GM12878 (cell line): Measurements from ENCODE around the gene C1orf141. TPM values are rescaled to one million over a fixed set of nuclear protein-coding genes. Genes with fewer than 3 reads are reported as not detected.

ENCODE experiments used
- ATAC-seq: fragments of 200-7000 bp; cut with Tn5 transposase; 3 replicates; pipeline ENCODE4 v1.9.1; 2020; ENCODE audit warnings: mild to moderate bottlenecking, moderate library complexity
- BruUV-seq: library from RNA; stranded (reverse); fragments of 400-500 nt; replicated peaks from 2 replicates; lab custom pipeline; 2021; lab: Mats Ljungman, UMichigan
- CTCF ChIA-PET: fragments of 300-600 bp; sonication (Branson Sonifier 250); formaldehyde crosslinking; extraction: SDS; loops from one replicate; lab custom pipeline; 2021; ENCODE audit warnings: inconsistent platforms; lab: Yijun Ruan, JAX
- POLR2A ChIA-PET: fragments of 350-600 bp; formaldehyde crosslinking; extraction: SDS; loops from one replicate; lab custom pipeline; 2021; ENCODE audit warnings: inconsistent platforms; lab: Charles Lee
- RAD21 ChIA-PET: fragments of 300-600 bp; sonication (Branson Sonifier 250); formaldehyde crosslinking; loops from one replicate; lab custom pipeline; 2023; ENCODE audit warnings: antibody characterized with exemption; ENCODE audit not compliant: unreplicated experiment; lab: Charles Lee
- SMC1A ChIA-PET: fragments of 300-600 bp; sonication (Branson Sonifier 250); formaldehyde crosslinking; loops from one replicate; lab custom pipeline; 2023; ENCODE audit not compliant: unreplicated experiment, uncharacterized antibody; lab: Charles Lee
- DNase-seq: peaks from one replicate; pipeline ENCODE4 v3.0.0-alpha.2; 2011; ENCODE audit warnings: low read depth, low spot score
- FAIRE-seq: peaks from 3 replicates; lab custom pipeline; 2011; peaks lifted over from hg19 to GRCh38; lab: Jason Lieb, UNC
- H2AFZ ChIP-seq: 2 replicates; pipeline ENCODE4 v1.6.0; 2011; ENCODE audit warnings: low read depth, low read length, control low read depth; ENCODE audit not compliant: control insufficient read depth
- H3K27ac ChIP-seq: 2 replicates; pipeline ENCODE4 v1.5.1; 2011; ENCODE audit warnings: control low read depth; ENCODE audit not compliant: control insufficient read depth, insufficient read depth
- H3K27me3 ChIP-seq, 2 experiments: replicated peaks in 1 of 2; 2 replicates each; pipeline versions ENCODE4 v1.6.0 to v1.6.1; 2011; ENCODE audit warnings: low read length in 1 of 2; ENCODE audit not compliant: control insufficient read depth in 2 of 2, insufficient read depth in 2 of 2
- H3K36me3 ChIP-seq, 2 experiments: 2 replicates each; pipeline ENCODE4 v1.5.1; 2011; ENCODE audit warnings: low read length in 1 of 2; ENCODE audit not compliant: control insufficient read depth in 2 of 2, insufficient read depth in 2 of 2
- H3K4me1 ChIP-seq: 2 replicates; pipeline ENCODE4 v1.6.1; 2011; ENCODE audit warnings: mild to moderate bottlenecking, low read length, moderate library complexity, mixed read lengths; ENCODE audit not compliant: control insufficient read depth, insufficient read depth
- H3K4me2 ChIP-seq: 2 replicates; pipeline ENCODE4 v1.6.0; 2011; ENCODE audit warnings: control low read depth; ENCODE audit not compliant: control insufficient read depth, insufficient read depth
- H3K4me3 ChIP-seq: fragments of 200-600 bp; sonication (generic); 2 replicates; pipeline ENCODE4 v1.5.1; 2016
- H3K79me2 ChIP-seq: 2 replicates; pipeline ENCODE4 v1.6.0; 2011; ENCODE audit warnings: low read length; ENCODE audit not compliant: control insufficient read depth, insufficient read depth
- H3K9ac ChIP-seq: 2 replicates; pipeline ENCODE4 v1.8.0; 2011; ENCODE audit warnings: low read length, control low read depth, mixed read lengths; ENCODE audit not compliant: control insufficient read depth, insufficient read depth
- H3K9me3 ChIP-seq: replicated peaks from 3 replicates; pipeline ENCODE4 v1.5.1; 2011; ENCODE audit warnings: mild to moderate bottlenecking, low read length; ENCODE audit not compliant: control insufficient read depth, insufficient read depth
- H4K20me1 ChIP-seq: 2 replicates; pipeline ENCODE4 v1.6.0; 2011; ENCODE audit not compliant: control insufficient read depth, insufficient read depth
- EGR1 ChIP-seq, 2 experiments: IDR thresholded peaks; 1 replicate in 1 of 2; 2 replicates in 1 of 2; pipeline ENCODE4 v1.6.1; 2011 to 2012; ENCODE audit warnings: low read depth in 2 of 2, low read length in 2 of 2, borderline replicate concordance in 1 of 2, mild to moderate bottlenecking in 1 of 2, moderate library complexity in 1 of 2
- HDGF ChIP-seq: fragments of 450-650 bp; IDR thresholded peaks from 2 replicates; pipeline ENCODE4 v1.6.1; 2016; ENCODE audit warnings: antibody characterized with exemption
- MTA2 ChIP-seq: fragments of 450-650 bp; IDR thresholded peaks from 2 replicates; pipeline ENCODE4 v1.6.1; 2016; ENCODE audit warnings: low read depth, mild to moderate bottlenecking, moderate library complexity
- MXI1 ChIP-seq: fragments of 150-350 bp; IDR thresholded peaks from 2 replicates; pipeline ENCODE4 v1.6.1; 2011; ENCODE audit warnings: low read depth, mild to moderate bottlenecking, inconsistent platforms, low read length, improper control_type of control experiment
- NR2F1 ChIP-seq: fragments of 450-650 bp; conservative IDR thresholded peaks from 2 replicates; pipeline ENCODE4 v1.6.1; 2017; ENCODE audit warnings: mild to moderate bottlenecking
- SUZ12 ChIP-seq: fragments of 200-600 bp; sonication (generic); IDR thresholded peaks from one replicate; pipeline ENCODE4 v1.6.1; 2018; ENCODE audit warnings: antibody characterized with exemption, mild to moderate bottlenecking; ENCODE audit not compliant: unreplicated experiment
- WGBS: methylation state at CpG from one replicate; pipeline ENCODE4 v1.1.6; 2016; ENCODE audit warnings: low lambda C conversion rate; ENCODE audit not compliant: insufficient replicate concordance, insufficient coverage; ENCODE audit errors: missing lambda C conversion rate; 5-methylcytosine and 5-hydroxymethylcytosine counted together
- in situ Hi-C: fragments of 300-500 bp; cut with MboI; formaldehyde crosslinking; loops from 9 replicates; pipeline ENCODE4 v1.14.3; 2018; ENCODE audit warnings: mixed read lengths
- intact Hi-C: fragments of 100-400 bp; cut with micrococcal nuclease; formaldehyde crosslinking; loops from one replicate; pipeline ENCODE4 v1.14.2; 2022; ENCODE audit not compliant: unreplicated experiment
- polyA plus RNA-seq, 11 experiments: library from polyadenylated mRNA; depleted of rRNA in 4 of 11; unstranded in 6 of 11; stranded (reverse) in 5 of 11; fragments of >200 nt; fragmentation: Nextera tagmentation in 4 of 11; fragmentation: Illumina TruSeq in 1 of 11; extraction: Ambion mirVana in 4 of 11; extraction: Trizol in 1 of 11; gene quantifications; 1 replicate in 1 of 11; 2 replicates in 10 of 11; pipeline versions ENCODE4 v1.2.1 to v1.2.3, GENCODE V29; 2011 to 2016; ENCODE audit warnings: inconsistent platforms in 2 of 11, missing spikeins in 2 of 11, low read depth in 1 of 11
- total RNA-seq, 4 experiments: library from RNA; depleted of rRNA in 3 of 4; stranded (reverse); fragments of >200 nt in 3 of 4; fragmentation: Illumina TruSeq in 1 of 4; extraction: Trizol in 1 of 4; gene quantifications; 2 replicates each; pipeline versions ENCODE4 v1.2.1 to v1.2.3, GENCODE V29; 2013 to 2021
- TF ChIP-seq, protein P1 (sequence below): fragments of 450-650 bp; IDR thresholded peaks from 2 replicates; pipeline ENCODE4 v1.6.1; 2017; ENCODE audit warnings: borderline replicate concordance
- TF ChIP-seq, protein P2 (sequence below): IDR thresholded peaks from 2 replicates; pipeline ENCODE4 v1.6.1; 2012; ENCODE audit warnings: mild to moderate bottlenecking, low read depth, low read length
- TF ChIP-seq, protein P3 (sequence below): fragments of 450-650 bp; IDR thresholded peaks from 2 replicates; pipeline ENCODE4 v1.6.1; 2017; ENCODE audit warnings: antibody characterized with exemption, mild to moderate bottlenecking, moderate library complexity
- TF ChIP-seq, protein P4 (sequence below): fragments of 450-650 bp; IDR thresholded peaks from 2 replicates; pipeline ENCODE4 v1.6.1; 2014; ENCODE audit warnings: mild to moderate bottlenecking
- TF ChIP-seq, protein P5 (sequence below): fragments of 450-650 bp; IDR thresholded peaks from 2 replicates; pipeline ENCODE4 v1.6.1; 2017; ENCODE audit warnings: mild to moderate bottlenecking, moderate library complexity

The C1orf141 gene
- total and polyA plus RNA-seq, 10 of the 15 experiments (the other 5 are each of a cell fraction or from before 2014, with no cell fraction given) = not detected

DNA sequence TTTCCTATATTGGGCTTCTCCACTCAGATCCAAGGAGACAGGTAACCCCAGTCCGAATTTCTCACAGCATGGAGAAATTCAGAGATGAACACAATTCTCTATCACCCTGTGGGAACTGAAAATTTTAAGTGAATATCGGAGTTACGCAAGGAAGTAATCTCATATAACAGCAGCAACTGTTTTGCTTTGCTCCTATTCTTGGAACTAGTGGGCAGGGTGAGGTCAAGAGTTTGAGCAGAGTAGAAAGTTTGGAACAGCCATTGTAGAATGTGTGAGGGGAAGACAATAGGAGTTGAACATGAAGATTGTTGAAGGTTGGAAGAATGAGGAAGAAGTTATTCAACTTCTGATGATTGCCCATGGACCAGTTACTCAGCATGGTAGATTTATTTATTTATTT, 56.5 kb downstream of the C1orf141 start:
- Histone ChIP-seq H3K4me2 (no peak overlapping the region), H3K4me1 (no peaks in the 10 kb centered on the region), H3K4me3 (no peak overlapping the region), H3K9ac (no peak overlapping the region), H3K9me3 (no peaks in the 10 kb centered on the region; the same call in 2 of the 3 replicates), H3K27me3 (no peaks in the 10 kb centered on the region), H3K36me3 (no peaks in the 10 kb centered on the region), H4K20me1 (no peaks in the 10 kb centered on the region), H3K79me2 (no peaks in the 10 kb centered on the region), H2AFZ (no peak overlapping the region), H3K27ac (no peak overlapping the region)
- in situ Hi-C loops (no loop called here), intact Hi-C loops (no loop called here)
- ChIA-PET SMC1A (no interaction called here), CTCF (no interaction called here), POLR2A (no interaction called here), RAD21 (no interaction called here)
- no peak for DNase-seq
- 67% methylated on average over 3 of the region's 3 CpGs for WGBS
- BruUV-seq = no TSS peak
- FAIRE-seq = no peak
- no peak for ATAC-seq
- no peak for TF ChIP-seq SUZ12
- no peak for TF ChIP-seq EGR1 (IDR thresholded peaks at IDR 0.05; ENCODE audit: borderline replicate concordance in 1 of 2, low read depth in 2 of 2, low read length in 2 of 2)
- TF ChIP-seq, protein P1, sequence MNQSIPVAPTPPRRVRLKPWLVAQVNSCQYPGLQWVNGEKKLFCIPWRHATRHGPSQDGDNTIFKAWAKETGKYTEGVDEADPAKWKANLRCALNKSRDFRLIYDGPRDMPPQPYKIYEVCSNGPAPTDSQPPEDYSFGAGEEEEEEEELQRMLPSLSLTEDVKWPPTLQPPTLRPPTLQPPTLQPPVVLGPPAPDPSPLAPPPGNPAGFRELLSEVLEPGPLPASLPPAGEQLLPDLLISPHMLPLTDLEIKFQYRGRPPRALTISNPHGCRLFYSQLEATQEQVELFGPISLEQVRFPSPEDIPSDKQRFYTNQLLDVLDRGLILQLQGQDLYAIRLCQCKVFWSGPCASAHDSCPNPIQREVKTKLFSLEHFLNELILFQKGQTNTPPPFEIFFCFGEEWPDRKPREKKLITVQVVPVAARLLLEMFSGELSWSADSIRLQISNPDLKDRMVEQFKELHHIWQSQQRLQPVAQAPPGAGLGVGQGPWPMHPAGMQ = no peak
- no peak for TF ChIP-seq HDGF
- no peak for TF ChIP-seq MXI1
- TF ChIP-seq, protein P2, sequence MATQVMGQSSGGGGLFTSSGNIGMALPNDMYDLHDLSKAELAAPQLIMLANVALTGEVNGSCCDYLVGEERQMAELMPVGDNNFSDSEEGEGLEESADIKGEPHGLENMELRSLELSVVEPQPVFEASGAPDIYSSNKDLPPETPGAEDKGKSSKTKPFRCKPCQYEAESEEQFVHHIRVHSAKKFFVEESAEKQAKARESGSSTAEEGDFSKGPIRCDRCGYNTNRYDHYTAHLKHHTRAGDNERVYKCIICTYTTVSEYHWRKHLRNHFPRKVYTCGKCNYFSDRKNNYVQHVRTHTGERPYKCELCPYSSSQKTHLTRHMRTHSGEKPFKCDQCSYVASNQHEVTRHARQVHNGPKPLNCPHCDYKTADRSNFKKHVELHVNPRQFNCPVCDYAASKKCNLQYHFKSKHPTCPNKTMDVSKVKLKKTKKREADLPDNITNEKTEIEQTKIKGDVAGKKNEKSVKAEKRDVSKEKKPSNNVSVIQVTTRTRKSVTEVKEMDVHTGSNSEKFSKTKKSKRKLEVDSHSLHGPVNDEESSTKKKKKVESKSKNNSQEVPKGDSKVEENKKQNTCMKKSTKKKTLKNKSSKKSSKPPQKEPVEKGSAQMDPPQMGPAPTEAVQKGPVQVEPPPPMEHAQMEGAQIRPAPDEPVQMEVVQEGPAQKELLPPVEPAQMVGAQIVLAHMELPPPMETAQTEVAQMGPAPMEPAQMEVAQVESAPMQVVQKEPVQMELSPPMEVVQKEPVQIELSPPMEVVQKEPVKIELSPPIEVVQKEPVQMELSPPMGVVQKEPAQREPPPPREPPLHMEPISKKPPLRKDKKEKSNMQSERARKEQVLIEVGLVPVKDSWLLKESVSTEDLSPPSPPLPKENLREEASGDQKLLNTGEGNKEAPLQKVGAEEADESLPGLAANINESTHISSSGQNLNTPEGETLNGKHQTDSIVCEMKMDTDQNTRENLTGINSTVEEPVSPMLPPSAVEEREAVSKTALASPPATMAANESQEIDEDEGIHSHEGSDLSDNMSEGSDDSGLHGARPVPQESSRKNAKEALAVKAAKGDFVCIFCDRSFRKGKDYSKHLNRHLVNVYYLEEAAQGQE = no peak
- TF ChIP-seq, protein P3, sequence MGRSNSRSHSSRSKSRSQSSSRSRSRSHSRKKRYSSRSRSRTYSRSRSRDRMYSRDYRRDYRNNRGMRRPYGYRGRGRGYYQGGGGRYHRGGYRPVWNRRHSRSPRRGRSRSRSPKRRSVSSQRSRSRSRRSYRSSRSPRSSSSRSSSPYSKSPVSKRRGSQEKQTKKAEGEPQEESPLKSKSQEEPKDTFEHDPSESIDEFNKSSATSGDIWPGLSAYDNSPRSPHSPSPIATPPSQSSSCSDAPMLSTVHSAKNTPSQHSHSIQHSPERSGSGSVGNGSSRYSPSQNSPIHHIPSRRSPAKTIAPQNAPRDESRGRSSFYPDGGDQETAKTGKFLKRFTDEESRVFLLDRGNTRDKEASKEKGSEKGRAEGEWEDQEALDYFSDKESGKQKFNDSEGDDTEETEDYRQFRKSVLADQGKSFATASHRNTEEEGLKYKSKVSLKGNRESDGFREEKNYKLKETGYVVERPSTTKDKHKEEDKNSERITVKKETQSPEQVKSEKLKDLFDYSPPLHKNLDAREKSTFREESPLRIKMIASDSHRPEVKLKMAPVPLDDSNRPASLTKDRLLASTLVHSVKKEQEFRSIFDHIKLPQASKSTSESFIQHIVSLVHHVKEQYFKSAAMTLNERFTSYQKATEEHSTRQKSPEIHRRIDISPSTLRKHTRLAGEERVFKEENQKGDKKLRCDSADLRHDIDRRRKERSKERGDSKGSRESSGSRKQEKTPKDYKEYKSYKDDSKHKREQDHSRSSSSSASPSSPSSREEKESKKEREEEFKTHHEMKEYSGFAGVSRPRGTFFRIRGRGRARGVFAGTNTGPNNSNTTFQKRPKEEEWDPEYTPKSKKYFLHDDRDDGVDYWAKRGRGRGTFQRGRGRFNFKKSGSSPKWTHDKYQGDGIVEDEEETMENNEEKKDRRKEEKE = no peak
- TF ChIP-seq, protein P4, sequence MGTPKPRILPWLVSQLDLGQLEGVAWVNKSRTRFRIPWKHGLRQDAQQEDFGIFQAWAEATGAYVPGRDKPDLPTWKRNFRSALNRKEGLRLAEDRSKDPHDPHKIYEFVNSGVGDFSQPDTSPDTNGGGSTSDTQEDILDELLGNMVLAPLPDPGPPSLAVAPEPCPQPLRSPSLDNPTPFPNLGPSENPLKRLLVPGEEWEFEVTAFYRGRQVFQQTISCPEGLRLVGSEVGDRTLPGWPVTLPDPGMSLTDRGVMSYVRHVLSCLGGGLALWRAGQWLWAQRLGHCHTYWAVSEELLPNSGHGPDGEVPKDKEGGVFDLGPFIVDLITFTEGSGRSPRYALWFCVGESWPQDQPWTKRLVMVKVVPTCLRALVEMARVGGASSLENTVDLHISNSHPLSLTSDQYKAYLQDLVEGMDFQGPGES = no peak
- no peak for TF ChIP-seq NR2F1
- TF ChIP-seq, protein P5, sequence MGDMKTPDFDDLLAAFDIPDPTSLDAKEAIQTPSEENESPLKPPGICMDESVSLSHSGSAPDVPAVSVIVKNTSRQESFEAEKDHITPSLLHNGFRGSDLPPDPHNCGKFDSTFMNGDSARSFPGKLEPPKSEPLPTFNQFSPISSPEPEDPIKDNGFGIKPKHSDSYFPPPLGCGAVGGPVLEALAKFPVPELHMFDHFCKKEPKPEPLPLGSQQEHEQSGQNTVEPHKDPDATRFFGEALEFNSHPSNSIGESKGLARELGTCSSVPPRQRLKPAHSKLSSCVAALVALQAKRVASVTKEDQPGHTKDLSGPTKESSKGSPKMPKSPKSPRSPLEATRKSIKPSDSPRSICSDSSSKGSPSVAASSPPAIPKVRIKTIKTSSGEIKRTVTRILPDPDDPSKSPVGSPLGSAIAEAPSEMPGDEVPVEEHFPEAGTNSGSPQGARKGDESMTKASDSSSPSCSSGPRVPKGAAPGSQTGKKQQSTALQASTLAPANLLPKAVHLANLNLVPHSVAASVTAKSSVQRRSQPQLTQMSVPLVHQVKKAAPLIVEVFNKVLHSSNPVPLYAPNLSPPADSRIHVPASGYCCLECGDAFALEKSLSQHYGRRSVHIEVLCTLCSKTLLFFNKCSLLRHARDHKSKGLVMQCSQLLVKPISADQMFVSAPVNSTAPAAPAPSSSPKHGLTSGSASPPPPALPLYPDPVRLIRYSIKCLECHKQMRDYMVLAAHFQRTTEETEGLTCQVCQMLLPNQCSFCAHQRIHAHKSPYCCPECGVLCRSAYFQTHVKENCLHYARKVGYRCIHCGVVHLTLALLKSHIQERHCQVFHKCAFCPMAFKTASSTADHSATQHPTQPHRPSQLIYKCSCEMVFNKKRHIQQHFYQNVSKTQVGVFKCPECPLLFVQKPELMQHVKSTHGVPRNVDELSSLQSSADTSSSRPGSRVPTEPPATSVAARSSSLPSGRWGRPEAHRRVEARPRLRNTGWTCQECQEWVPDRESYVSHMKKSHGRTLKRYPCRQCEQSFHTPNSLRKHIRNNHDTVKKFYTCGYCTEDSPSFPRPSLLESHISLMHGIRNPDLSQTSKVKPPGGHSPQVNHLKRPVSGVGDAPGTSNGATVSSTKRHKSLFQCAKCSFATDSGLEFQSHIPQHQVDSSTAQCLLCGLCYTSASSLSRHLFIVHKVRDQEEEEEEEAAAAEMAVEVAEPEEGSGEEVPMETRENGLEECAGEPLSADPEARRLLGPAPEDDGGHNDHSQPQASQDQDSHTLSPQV = no peak
- no peak for TF ChIP-seq MTA2
